Hematopoietic multipotent progenitor cell treated with erythropoietin and hydrocortisone succinate and interleukin-3 and kit ligand, for 4 days (in vitro differentiated cells): ENCODE results near the gene TRIM65.

Experiments used
- DNase-seq: peaks from one replicate; pipeline ENCODE4 v3.0.0-alpha.2; 2015

TRIM65 gene, protein sequence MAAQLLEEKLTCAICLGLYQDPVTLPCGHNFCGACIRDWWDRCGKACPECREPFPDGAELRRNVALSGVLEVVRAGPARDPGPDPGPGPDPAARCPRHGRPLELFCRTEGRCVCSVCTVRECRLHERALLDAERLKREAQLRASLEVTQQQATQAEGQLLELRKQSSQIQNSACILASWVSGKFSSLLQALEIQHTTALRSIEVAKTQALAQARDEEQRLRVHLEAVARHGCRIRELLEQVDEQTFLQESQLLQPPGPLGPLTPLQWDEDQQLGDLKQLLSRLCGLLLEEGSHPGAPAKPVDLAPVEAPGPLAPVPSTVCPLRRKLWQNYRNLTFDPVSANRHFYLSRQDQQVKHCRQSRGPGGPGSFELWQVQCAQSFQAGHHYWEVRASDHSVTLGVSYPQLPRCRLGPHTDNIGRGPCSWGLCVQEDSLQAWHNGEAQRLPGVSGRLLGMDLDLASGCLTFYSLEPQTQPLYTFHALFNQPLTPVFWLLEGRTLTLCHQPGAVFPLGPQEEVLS

DNA sequence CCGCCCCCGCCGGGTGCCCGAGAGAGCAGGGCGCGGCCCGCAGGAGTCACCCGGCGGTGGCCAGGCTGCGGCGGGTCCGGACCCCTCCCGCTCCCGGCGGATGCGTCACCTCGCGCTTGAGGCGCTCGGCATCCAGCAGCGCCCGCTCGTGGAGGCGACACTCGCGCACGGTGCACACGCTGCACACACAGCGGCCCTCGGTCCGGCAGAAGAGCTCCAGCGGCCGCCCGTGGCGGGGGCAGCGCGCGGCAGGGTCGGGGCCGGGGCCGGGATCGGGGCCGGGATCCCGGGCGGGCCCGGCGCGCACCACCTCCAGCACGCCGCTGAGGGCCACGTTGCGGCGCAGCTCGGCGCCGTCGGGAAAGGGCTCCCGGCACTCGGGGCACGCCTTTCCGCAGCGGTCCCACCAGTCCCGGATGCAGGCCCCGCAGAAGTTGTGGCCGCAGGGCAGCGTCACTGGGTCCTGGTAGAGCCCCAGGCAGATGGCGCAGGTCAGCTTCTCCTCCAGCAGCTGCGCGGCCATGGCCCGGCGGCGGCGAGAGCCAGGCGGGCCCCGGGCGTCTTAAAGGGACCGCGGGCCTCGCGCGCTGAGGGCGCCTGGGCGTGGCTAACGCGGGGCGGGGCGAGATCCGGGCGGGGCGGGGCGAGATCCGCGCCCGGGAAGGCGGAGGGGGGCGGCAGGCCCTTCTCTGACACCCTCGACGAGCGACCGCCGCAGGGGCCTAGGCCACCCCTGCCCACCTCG is at the start of gene TRIM65:
TRIM65 (minus strand) TSS at position 537 of the 745 bp plus-strand sequence; CDS start at position 523, 14 bp downstream.
- peak; percentile 92 for DNase-seq

DNA sequence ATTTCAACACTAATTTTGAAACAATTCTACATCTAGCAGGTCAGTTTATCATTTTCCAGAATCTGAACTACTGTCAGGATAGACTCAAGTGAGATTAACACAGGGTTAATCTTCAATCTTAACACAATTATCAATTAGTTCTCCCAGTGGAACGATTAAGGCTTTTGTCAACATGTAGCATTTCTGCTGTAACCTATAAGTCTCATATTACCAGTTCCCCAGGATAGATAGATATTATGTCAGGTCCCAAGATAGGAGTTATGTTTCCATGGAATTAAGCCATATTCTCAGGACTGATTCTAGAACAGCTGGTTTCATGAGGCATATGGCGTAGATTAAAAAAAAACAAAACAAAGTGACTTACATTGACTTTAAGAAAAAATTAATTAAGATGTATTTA is 48.5 kb upstream of the TRIM65 start:
- no peak for DNase-seq

DNA sequence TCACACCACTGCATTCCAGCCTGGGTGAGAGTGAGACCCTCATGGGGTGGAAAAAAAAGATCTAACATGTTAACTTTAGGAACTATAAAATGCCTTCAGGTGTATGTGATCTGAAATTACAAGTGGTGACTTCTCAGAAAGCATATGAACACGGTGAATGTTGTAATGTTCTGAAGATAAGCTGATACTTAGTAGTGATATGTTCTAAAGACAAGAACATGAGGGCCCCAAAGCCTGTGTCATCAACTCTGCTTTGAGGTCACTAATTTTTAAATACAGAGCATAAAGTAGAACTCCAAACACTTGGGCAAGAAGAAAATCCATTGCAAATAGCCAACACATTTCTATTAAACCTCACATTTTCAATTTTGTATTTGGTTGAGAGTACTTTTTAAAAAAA is 46.7 kb upstream of the TRIM65 start:
- peak; percentile 58 for DNase-seq

DNA sequence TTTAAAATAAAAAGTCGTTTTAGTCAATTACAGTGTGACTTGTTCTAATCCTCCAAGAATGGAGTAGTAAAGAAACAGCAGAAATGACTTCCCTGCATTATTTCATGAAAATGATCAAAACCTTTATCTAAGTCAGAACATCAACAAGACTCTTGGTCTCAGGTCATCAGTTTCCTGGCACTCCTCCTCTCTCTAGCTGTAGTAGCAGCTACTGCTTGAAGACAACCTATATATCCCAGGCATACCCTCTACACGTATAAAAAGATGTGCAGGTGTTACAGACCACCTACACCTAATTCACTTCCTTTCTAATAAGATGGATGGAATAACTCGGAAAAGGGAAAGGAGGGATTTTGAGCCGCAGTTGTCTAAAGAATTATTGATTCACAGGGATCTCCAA is 45.7 kb upstream of the TRIM65 start:
- no peak for DNase-seq

DNA sequence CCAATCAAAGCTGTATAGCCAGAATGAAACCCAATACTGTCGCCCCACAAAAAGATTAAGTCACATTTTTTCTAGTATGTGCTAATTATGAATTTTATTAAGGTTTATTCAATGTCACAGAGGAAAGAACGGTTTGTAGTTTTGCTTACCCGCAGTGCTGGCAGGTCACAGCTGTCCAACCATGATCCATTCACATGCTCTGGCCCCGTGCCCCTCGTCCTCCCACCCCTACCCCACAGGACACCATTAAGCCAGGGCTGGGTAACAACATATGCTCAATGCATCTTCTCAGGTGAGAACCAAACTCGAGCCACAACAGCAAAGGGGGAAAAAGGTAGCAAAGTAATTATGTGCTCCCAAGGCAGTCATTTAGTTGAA is 44.7 kb upstream of the TRIM65 start:
- DNase-seq, result no peak

DNA sequence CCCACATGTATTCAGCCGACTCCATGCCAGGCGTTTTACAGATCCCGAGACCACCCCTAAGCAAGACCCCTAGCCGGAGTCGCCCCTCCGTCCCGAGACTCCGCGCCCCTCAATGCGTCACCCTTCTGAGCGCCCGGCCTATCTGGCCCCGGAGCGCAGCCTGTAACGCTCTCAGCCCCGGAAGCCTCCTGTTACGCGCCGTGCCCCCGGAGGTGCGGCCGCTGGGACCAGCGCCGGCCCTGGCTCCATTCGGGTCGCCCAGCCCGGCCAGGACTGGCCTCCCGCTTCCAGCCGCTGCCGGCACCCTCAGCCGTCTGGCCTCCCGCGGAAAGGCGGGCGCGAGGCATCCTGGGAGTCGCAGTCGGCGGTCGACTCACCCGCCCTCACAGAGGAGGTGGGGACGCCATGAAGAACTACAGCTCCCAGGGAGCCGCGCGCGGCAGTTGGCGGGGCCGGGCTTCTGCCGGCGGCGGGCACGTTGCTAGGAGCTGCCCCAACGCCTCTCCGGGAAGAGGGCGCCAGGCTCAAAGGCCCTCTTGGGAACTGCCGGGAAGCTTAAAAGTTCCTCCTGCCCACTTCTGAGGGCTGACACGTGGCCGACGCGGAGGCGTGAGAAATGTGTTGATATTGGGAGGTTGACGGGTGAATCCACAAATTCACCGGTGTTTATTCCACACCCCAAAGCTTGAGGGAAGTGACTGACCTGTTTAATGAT is 44.1 kb upstream of the TRIM65 start, which contains the start of gene FBF1:
FBF1 (minus strand) TSS at position 316 of the 715 bp plus-strand sequence. CDS start 2,893 bp downstream, outside the sequence.
- DNase-seq, result peak; percentile 97

DNA sequence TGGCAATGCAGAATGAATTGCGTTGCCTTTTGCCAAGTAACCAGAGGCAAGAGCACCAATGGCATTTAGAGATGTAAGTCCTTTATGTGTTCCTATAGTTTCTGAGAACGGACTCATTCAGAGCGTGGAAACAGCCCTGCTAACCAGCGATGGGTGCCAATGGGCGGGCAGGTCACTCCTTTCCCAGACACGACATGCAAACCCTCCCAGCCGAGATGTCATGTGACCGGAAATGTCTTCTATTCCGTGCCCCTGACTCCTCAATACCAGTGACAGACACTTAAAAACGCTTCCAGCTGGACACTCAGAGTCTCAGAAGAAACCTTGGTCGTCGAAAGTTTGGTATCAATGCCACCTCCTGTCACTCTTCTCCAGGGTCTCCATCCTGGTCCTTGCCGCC is 40.9 kb upstream of the TRIM65 start:
- DNase-seq, result no peak

DNA sequence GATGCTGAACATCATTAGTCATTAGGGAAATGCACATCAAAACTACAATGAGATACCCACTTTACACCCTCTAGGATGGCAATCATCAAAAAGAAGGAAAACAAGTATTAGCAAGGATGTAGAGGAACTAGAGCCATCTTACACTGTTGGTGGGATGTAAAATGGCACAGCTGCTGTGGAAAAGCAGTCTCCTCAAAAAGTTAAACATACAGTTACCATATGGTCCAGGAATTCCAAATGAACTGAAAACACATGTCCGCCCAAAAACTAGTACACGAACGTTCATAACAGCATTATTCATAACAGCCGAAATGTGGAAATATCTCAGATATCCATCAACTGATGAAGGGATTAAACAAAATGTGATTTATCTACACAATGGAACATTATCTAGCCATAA is 37.1 kb upstream of the TRIM65 start:
- no peak for DNase-seq

DNA sequence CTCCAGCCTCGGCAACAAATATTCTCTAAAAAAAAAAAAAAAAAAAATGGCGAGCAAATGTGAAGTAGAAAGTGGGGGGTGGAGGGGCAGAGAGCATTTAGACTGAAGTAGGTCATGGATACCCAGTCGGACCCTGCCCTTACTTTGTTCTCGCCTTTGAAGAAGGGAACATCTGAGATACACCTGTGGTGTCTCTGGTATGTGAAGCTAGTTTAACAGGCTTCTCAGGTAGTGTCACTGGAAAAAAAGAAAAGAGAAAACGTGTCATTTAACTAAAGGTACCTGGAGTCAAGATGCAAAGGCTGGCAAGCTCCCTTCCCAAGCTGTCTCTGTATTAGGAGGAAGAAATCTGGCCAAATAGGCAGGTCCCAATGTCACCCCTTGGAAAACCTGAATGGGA is 36.1 kb upstream of the TRIM65 start:
- DNase-seq, result no peak

DNA sequence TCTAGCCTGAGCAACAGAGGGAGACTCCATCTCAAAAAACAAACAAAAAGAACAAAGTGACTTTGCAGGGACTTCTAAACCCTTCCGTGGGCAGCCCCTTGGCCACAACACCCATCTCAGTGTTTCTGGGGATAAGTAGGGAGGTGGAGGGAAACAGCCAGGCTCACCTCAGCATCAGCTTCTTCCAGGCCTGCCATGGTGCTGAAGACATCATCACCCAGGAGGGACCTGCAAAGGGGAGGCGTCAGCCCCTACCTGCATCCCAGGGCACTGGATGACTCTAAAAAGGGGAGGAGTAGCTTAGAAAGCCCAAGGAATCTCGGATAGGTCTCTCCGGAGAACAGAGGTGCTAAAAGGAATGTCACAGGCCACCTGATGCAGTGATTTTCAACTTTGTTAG is 34.3 kb upstream of the TRIM65 start:
- DNase-seq, result no peak

DNA sequence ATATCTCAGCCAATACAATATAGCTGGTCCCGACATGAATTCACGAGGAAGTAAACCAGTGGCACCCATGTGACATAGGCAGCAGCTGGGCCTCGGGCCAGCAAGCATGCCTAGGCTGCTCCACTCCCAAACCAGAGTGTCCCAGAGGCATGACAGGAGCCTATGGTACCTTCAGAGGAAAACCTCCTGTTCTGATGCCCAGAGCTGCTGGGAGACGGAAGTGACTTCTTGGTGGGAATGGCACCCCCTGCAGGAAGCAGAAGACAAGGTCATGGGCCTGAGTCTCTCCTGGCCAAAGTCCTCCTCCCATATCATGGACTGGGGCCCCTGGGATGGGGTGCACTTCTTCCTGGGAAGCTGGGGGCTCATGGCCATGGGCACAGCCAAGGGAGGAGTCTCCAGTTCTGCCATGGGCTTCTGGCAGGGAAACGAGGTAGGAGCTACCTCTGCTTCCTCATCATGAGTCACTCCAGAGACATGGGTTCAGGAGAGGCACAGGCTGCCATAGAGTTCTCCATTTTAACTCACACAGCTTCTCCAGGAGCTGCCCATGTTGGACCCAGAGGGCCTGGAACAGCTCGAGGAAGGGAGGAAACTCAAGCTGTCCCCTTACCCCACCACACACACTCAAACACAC is 30.7 kb upstream of the TRIM65 start:
- DNase-seq, result peak; percentile 63

DNA sequence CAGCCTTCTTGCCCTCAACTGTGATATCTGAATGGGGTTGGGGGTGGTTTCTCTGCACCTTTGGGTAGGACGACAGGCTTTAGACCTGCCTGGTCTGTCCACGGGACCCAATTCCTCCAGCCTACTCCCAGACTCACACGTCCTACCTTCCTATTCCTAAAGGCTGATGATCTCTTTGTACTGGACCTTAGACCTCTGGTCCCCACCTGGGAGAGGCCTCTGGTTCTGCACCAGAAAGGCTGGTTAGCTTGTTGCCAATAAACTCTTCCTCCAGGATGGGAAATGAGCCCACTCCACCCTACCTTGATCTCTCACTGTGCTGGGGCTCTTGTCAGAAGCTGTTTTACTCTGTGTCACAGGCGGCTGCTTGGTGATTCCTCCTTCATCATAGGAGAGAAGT is 29.7 kb upstream of the TRIM65 start:
- no peak for DNase-seq

DNA sequence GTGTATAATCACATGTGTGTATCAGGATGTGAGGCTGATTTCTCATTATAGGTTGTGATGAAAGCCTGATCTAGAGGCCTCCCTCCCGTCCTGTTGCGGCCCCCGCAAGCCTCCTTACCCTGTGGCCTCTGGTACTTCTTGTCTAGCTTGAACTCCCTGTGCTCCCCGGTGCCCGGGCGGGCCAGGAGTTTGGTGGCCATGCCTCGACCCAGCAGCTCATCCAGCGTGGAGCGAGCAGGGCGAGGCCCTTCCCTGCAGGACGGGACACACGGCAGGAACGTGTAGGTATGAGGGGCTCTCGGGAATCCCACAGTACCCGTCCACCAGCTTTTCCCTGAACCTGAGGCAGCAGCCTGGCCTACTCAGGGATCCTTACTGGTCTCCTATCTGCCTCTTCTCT is 29.2 kb upstream of the TRIM65 start:
- no peak for DNase-seq

DNA sequence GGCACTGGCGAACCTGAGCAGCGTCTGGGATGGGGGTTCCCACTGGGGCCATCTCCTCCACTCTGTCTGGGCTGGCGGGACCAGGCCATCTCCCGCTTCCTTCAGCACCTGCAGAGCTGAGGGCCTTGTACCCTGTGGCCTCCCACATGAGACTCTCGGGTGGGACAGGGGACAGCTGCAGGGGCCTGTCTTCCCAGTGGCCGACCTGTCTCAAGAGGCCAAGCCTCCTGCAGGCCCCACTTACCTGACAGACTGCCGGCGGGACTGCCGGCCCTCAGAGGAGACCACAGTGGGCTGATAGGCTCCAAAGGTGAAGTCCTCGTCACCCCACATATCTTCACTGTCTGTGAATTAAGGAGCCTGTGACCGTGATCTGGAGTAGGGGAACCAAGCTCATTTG is 28.4 kb upstream of the TRIM65 start:
- DNase-seq, result no peak

DNA sequence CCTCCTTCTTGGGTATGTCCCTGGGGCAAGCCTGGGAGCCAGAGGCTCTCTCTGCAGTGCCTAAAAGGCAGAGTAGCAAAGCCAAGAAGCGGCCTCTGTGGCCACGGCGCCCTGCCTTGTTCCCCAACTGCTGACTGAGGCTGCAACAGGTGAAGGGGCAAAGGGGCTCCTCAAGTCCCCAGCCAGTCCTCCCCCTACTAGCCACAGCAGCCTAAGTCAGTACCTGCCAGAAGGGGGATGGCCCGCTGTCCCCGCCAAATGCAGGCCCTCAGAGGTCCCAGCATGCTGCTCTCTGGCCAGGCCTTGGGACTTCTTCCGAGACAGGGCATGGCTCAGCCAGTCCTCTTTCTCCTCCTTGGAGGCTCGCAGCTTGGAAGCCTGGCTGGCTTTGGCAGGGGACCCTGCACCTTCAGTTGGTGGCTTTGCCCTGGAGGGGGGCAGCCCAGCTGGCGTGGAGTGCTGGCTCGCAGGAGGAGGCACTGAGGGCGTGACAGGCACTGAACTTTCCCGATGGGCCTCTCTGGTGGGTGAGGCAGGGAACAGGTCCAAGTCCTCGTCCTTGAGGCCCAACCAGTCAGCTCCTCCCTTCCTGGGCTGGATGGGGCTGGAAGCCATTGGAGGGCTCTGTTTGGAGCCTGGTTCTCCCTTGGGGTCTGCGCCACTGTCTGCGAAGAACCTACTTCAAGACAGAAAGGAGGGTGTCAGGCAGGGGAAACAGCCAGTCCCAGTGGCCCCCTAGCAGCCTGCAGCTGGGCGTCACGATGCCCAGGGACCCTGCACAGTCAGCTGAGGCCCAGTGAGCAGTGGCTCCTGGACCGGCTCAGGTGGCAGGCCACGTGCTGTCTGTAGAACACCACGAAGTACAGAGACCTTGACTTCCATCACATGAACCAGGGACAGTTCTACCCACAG is 26.5 kb upstream of the TRIM65 start:
- DNase-seq, result no peak

DNA sequence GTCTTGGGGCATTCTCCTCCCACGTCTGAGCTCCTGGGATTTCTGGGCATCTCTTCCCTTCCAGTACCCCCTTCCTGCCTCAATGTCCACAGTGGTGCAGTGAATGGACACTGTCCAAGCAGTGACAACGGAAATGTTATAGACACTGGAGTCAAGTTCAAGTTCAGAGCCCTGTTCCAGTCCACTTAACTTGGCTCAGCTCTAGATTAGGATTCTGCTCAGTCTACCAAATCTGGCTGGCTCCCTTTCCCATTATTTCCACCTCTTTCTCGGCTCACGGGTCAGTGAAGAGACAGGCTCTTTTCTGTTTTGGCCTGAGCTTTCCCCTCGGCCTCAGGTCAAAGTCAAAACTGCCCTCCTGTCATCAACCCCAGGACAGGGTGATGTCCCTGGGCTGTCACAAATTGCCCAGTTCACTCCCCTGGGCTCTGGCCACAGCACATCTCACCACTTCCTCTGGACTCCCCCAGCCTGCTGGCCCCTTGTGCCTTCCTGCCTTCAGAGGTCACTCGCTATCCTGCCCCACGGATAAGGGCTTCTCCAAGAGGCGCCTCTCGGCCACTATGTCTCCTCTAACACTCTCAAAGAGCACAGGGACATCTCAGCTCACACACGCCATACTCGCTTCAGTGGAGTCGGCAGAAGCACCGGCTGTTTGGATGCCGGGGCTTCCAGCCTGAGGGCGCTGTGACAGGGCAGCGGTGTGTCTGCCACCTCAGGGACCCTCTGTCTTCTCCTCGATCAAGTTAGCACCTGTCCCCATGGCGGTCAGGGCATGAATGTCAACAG is 25.6 kb upstream of the TRIM65 start:
- no peak for DNase-seq

DNA sequence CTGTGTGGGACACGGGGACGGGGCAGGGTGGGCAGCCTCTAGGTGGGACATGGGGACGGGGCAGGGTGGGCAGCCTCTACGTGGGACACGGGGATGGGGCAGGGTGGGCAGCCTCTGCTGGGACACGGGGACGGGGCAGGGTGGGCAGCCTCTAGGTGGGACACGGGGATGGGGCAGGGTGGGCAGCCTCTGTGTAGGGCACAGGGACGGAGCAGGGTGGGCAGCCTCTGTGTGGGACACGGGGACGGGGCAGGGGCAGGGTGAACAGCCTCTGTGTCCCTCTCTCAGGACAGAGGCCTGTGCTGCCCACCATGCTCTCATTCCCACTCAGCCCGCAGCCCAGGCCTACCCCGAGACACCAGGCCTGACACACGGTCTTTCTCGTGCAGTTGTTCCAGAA is 24.8 kb upstream of the TRIM65 start:
- DNase-seq, result no peak

DNA sequence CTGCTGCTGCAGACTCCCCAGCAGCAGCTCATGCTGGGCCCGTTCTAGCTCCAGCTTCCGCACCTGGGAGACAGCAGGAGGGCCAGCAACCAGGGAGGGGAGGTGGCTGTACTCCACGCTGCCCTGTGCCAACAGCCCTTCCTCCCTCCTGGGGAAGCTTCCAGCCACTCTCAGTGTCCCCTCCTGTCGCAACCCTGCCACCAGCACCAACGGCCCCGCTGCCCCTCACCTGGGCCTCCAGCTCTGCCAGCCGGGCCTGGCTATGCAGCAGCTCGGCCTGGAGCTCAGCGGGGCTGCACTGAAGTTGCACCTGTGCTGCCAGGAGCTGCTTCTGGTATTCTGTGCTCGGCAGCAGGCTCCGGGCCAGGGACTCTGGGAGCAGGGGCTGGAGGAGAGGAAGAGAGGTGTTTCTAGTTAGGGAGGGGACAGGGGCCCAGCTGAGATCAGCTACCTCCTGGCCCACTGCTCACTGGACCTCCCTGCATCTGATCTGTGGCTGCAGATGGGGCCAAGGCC is 23.4 kb upstream of the TRIM65 start:
- DNase-seq, result no peak

DNA sequence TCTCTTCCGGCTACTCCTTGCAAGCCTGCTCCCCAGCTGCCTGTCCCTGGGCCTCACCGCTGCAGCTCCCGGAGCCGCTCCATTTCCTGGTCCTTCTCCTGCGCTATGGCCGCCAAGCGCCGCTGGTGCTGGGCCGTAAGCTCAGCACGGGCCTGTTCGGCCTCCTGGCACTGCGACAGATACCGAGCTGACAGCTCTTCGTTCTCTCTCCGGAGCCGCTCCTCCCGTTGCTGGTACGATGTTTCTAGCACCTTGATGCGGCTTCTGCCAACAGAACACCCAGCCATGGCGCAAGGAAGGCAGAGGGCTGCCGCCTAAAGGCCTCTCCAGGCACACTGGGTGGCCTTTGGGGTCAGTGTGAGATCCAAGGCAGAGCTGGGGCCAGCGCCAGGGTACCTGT is 22.9 kb upstream of the TRIM65 start:
- DNase-seq, result no peak

DNA sequence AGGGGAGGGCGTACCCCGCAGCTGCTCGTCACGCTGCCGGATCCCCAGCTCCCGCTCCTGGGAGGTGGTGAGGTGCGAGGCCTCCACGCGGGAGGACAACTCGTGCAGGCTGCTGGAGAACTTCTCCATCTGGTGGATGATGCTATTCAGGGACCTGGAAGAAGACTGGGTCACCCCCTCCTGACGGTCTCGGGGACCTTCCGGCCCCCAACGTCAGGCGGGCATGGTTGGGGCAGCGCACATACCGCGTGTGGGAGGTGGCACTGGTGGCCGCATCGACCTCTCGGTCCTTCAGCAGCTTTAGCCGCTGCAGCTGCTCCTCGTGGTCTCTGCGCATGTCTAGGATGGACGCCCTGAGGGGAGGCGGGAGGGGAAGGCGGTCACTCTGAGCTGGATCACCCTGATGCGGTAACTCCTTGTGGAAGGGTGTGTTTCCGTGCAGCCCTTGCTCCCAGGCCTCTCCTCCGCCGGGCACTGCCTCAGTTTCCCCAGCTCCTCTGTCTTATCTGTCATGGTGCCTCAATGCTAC is 21.2 kb upstream of the TRIM65 start:
- DNase-seq, result no peak
